ENCODE results near the gene DNAH5. TPM values are rescaled to one million over a fixed set of nuclear protein-coding genes. Genes with fewer than 3 reads are reported as not detected.

DNAH5 gene
- total RNA-seq, 4 donors from 2014 or later, result 0.19 to 0.91 (median 0.22) TPM; not detected in 1

DNA sequence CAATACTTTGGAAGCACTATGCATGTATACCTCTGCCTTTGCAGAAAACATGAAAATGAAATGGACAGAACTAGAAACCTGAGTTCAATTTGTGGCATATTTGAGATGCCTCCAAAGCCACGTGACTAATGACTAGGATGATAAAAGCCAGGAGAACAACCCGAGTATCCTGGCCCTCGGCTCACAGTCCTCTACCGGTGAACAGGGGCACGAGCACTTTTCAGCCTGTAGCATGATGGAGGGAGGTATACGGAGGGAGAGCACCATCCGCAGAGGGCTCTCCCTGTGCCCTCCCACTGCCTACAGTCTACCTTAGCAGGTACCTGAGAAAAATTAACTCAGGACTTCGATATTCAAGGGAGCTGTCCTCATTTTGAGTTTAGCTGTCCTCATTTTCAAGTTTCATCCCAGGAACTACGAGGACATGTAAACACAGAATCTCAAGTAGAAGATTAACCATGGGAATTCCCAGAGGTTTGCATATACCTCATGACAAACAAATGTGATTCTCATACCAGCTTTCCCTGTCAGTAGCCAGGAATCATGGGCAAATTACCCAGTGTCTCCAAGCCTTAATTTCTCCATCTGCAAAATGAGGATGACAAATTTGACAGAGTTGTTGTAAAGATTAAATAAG, 249.3 kb downstream of the DNAH5 start:
- 54 to 56% methylated on average over 8 to 9 of the region's 9 CpGs for WGBS, 2 donors
- H3K4me1 ChIP-seq, result no peaks in the 10 kb centered on the region
- DNase-seq, result no peak

DNA sequence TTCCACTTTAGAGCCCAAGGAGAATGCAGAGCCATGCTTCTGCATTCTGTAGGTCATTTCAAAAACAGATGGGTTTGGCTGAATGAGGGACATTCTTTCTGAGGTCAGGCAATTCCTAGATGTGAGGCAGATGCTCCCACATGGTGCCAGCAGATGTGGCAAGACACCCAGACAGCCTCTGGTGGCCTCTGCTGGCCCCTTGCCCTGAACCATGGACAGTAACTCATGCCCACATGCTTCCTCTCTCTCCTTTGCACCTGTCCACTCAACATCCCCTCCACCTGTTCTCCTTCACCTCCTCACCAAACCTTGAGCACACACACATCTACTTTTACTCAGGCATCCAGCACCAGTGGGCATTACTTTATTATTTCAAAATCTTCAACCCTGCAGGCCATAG, 252.3 kb downstream of the DNAH5 start:
- Histone ChIP-seq H3K27ac (no peak overlapping the region), H3K4me1 (no peaks in the 10 kb centered on the region), H3K27me3 (no peaks in the 10 kb centered on the region), H3K9me3 (peaks cover 0 to 18% (median 6%) of the 10 kb centered on the region in 3 donors), H3K36me3 (no peaks in the 10 kb centered on the region), H3K4me3 (no peak overlapping the region)
- intact Hi-C loops (cut with DNase I), result no loop called here
- DNase-seq, result no peak
- no peak for TF ChIP-seq POLR2A (IDR thresholded peaks at IDR 0.05)
- TF ChIP-seq, protein P1, sequence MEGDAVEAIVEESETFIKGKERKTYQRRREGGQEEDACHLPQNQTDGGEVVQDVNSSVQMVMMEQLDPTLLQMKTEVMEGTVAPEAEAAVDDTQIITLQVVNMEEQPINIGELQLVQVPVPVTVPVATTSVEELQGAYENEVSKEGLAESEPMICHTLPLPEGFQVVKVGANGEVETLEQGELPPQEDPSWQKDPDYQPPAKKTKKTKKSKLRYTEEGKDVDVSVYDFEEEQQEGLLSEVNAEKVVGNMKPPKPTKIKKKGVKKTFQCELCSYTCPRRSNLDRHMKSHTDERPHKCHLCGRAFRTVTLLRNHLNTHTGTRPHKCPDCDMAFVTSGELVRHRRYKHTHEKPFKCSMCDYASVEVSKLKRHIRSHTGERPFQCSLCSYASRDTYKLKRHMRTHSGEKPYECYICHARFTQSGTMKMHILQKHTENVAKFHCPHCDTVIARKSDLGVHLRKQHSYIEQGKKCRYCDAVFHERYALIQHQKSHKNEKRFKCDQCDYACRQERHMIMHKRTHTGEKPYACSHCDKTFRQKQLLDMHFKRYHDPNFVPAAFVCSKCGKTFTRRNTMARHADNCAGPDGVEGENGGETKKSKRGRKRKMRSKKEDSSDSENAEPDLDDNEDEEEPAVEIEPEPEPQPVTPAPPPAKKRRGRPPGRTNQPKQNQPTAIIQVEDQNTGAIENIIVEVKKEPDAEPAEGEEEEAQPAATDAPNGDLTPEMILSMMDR (IDR thresholded peaks at IDR 0.05), result no peak

More for the DNA sequence above, 249.3 kb downstream of the DNAH5 start:
- TF ChIP-seq POLR2A (IDR thresholded peaks at IDR 0.05), result no peak
- TF ChIP-seq, protein P1 (IDR thresholded peaks at IDR 0.05), result no peak
- intact Hi-C loops (cut with DNase I), result no loop called here
- no peaks in the 10 kb centered on the region for H3K36me3 ChIP-seq
- no peaks in the 10 kb centered on the region for H3K9me3 ChIP-seq
- no peaks in the 10 kb centered on the region for H3K27me3 ChIP-seq
- H3K4me3 ChIP-seq, result no peak overlapping the region
- H3K27ac ChIP-seq, result no peak overlapping the region

DNA sequence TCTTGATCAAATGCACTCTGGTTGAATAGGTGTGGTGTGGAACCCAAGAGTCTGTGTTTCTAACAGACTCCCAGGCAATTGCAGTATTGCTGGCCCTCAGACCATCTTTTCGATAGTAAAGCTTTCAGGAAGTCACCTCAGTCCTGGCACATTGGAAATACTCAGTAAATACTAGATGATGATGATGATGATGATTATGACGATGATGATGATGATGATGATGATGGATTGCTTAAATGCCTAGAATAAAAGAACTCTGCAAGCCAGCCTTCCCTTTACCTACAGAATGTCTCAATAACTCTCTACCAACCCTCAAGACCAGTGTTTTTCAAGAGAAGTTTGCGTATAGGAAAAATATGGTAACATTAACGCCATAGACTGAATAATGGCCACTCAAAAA, 268.0 kb downstream of the DNAH5 start:
- Histone ChIP-seq H3K4me3 (no peak overlapping the region), H3K27me3 (no peaks in the 10 kb centered on the region), H3K9me3 (no peaks in the 10 kb centered on the region), H3K4me1 (no peaks in the 10 kb centered on the region), H3K27ac (no peak overlapping the region), H3K36me3 (no peaks in the 10 kb centered on the region)
- 74 to 80% methylated on average over 4 of the region's 4 CpGs for WGBS, 2 donors
- DNase-seq, result no peak
- intact Hi-C loops (cut with DNase I), result no loop called here
- TF ChIP-seq POLR2A (IDR thresholded peaks at IDR 0.05), result no peak
- TF ChIP-seq, protein P1 (IDR thresholded peaks at IDR 0.05), result no peak

DNA sequence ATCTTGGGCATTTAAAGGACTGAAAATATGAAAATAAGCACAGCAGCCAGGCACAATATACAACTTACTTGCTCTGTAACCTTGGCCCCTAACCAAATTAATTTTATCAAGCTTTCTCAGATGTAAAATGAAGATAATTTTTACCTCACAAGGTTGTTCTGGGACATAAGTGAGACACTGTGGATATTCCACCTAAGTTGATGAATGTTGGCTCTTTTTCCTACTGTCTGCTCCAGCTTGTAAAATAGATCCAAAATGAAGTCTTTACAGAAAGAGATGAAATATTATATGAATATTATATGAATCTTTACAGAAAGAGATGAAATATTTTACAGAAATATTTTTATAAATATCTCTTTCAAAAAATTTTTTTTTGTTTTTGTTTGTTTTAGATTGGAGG, 270.1 kb downstream of the DNAH5 start:
- H3K4me1 ChIP-seq, result no peaks in the 10 kb centered on the region
- H3K9me3 ChIP-seq, result no peaks in the 10 kb centered on the region
- H3K36me3 ChIP-seq, result no peaks in the 10 kb centered on the region
- no peak for DNase-seq
- H3K4me3 ChIP-seq, result no peak overlapping the region
- no peaks in the 10 kb centered on the region for H3K27me3 ChIP-seq
- no peak overlapping the region for H3K27ac ChIP-seq
- TF ChIP-seq, protein P1 (IDR thresholded peaks at IDR 0.05), result no peak
- no peak for TF ChIP-seq POLR2A (IDR thresholded peaks at IDR 0.05)
- intact Hi-C loops (cut with DNase I), result no loop called here

DNA sequence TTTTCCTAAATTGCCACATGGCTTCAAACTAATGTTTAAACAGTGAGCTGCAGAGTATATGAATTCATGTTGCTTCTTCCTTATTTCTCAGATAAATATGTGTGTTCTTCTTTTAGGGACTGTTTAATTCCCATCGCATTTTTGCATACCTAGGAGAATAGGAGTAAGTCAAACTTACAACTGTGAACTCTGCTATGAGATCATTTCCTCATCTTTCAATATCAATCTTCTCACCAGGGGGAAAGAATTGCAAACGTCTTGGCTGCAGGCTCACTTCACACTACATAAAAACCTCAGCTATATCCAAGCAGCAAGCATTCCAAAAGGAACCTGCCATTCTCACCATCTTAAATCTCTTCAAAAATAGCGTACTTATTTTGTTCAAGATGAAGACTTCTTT, 271.0 kb downstream of the DNAH5 start:
- TF ChIP-seq POLR2A (IDR thresholded peaks at IDR 0.05), result no peak
- TF ChIP-seq, protein P1 (IDR thresholded peaks at IDR 0.05), result no peak
- Histone ChIP-seq H3K9me3 (no peaks in the 10 kb centered on the region), H3K27ac (no peak overlapping the region), H3K27me3 (no peaks in the 10 kb centered on the region), H3K4me3 (no peak overlapping the region), H3K4me1 (no peaks in the 10 kb centered on the region), H3K36me3 (no peaks in the 10 kb centered on the region)
- intact Hi-C loops (cut with DNase I), result no loop called here
- DNase-seq, result no peak
- WGBS, 2 donors, result 50 to 58% methylated on average over 3 of the region's 3 CpGs

Measured in esophagus squamous epithelium (tissue), 5 donors.